Tibial nerve (tissue), 4 donors: ENCODE measurements around the gene KRTAP10-3.

Experiments used
- CTCF ChIP-seq, 5 experiments: fragments of 200-600 bp in 3 of 5; fragments of 450-650 bp in 2 of 5; sonication (generic) in 3 of 5; IDR thresholded peaks; one replicate each; pipeline ENCODE4 v1.5.1; 2016 to 2019; ENCODE audit warnings: antibody characterized with exemption in 5 of 5, mild to moderate bottlenecking in 3 of 5, moderate library complexity in 2 of 5
- EP300 ChIP-seq, 2 donors: sonication (generic); formaldehyde crosslinking; IDR thresholded peaks; one replicate each; pipeline ENCODE4 v1.6.1; 2017; ENCODE audit warnings: antibody characterized with exemption in 2 of 2, mild to moderate bottlenecking in 1 of 2
- POLR2A ChIP-seq, 2 donors: fragments of 450-650 bp; IDR thresholded peaks; one replicate each; pipeline ENCODE4 v1.6.1; 2017; ENCODE audit warnings: antibody characterized with exemption in 2 of 2, mild to moderate bottlenecking in 2 of 2, moderate library complexity in 2 of 2

GRCh38 chr21:44548922-44549321, 9.7 kb downstream of the KRTAP10-3 start:
- TF ChIP-seq CTCF (IDR thresholded peaks at IDR 0.05) (no peak), EP300 (IDR thresholded peaks at IDR 0.05) (no peak), POLR2A (IDR thresholded peaks at IDR 0.05) (no peak)
